Rectal smooth muscle tissue (tissue), 1 donor: ENCODE results near the gene FAM168B.

Experiments used
- H3K27ac ChIP-seq: one replicate; pipeline ENCODE4 v1.7.0; 2013; ENCODE audit warnings: low read depth, low read length, inconsistent platforms
- H3K27me3 ChIP-seq: one replicate; pipeline ENCODE4 v1.7.0; 2013; ENCODE audit warnings: low read length; ENCODE audit not compliant: control insufficient read depth, insufficient read depth
- H3K36me3 ChIP-seq: one replicate; pipeline ENCODE4 v1.7.0; 2013; ENCODE audit warnings: low read length; ENCODE audit not compliant: control insufficient read depth, insufficient read depth
- H3K4me1 ChIP-seq: one replicate; pipeline ENCODE4 v1.7.0; 2013; ENCODE audit warnings: low read length; ENCODE audit not compliant: control insufficient read depth, insufficient read depth
- H3K4me3 ChIP-seq: one replicate; pipeline ENCODE4 v1.7.0; 2013; ENCODE audit warnings: low read length
- H3K9ac ChIP-seq: one replicate; pipeline ENCODE4 v1.7.0; 2013; ENCODE audit warnings: low read length

FAM168B gene

GRCh38 chr2:131032393-131032836 is 60.8 kb downstream of the FAM168B start:
- Histone ChIP-seq H3K36me3 (no peaks in the 10 kb centered on the region), H3K9ac (no peak overlapping the region), H3K27me3 (peaks cover 7% of the 10 kb centered on the region), H3K4me1 (no peaks in the 10 kb centered on the region), H3K4me3 (no peak overlapping the region), H3K27ac (no peak overlapping the region)

GRCh38 chr2:131031875-131032274 is 61.4 kb downstream of the FAM168B start:
- H3K4me3 ChIP-seq, result no peak overlapping the region
- H3K27ac ChIP-seq, result no peak overlapping the region
- no peaks in the 10 kb centered on the region for H3K36me3 ChIP-seq
- peaks cover 7% of the 10 kb centered on the region for H3K27me3 ChIP-seq
- no peak overlapping the region for H3K9ac ChIP-seq
- H3K4me1 ChIP-seq, result no peaks in the 10 kb centered on the region

- H3K27me3 ChIP-seq, result peaks cover 5% of the 10 kb centered on the region
- no peaks in the 10 kb centered on the region for H3K36me3 ChIP-seq
- no peak overlapping the region for H3K9ac ChIP-seq
- no peak overlapping the region for H3K27ac ChIP-seq
- H3K4me1 ChIP-seq, result no peaks in the 10 kb centered on the region
- no peak overlapping the region for H3K4me3 ChIP-seq
These were observed 61.8 kb downstream of the FAM168B start for GRCh38 chr2:131031431-131031841.

DNA sequence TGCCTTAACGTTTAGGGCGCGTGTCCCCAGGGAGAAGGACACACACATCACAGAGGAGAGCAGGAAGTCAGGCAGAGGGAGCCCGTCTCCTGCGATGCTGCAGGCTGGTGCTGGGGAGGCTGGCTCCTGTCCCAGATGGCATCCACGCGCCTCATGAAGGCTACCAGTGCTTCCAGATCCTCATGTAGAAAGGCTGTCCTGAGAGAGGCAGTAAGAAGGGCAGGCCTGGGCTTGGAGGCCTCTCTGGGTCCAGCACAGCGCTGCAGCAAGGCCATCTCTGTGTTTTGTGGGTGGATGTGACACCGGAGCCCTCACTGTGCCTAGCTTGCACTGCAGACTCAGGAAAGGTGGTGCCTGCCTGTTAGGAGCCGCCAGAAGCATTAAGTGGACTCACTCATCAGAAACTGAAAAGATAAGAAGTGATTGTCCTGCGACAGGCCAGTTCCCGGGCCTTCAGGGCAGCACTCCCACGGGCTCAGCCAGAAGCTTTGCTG is 62.7 kb downstream of the FAM168B start:
- Histone ChIP-seq H3K36me3 (no peaks in the 10 kb centered on the region), H3K27ac (no peak overlapping the region), H3K4me3 (no peak overlapping the region), H3K9ac (no peak overlapping the region), H3K4me1 (no peaks in the 10 kb centered on the region), H3K27me3 (peaks cover 3% of the 10 kb centered on the region)

DNA sequence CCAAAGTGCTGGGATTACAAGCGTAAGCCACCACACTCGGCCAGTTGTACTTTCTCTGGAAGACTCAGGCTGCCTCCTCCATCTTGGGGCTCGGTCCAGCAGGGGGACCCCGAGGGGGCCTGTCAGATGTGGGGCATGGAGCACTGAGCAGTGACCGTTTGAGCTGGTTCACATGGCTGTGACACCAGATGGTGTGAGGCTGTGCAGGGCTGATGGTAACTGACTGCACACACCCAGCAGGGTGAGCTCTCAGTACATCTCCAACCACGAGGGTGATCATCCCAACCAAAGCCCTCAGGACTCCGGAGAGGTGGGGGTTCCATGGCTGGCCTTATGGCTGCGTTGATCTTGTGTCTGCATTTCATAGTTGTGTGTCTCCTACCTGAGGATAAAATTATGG is 63.4 kb downstream of the FAM168B start:
- Histone ChIP-seq H3K27me3 (peaks cover 3% of the 10 kb centered on the region), H3K36me3 (no peaks in the 10 kb centered on the region), H3K4me1 (no peaks in the 10 kb centered on the region), H3K9ac (no peak overlapping the region), H3K4me3 (no peak overlapping the region), H3K27ac (no peak overlapping the region)

GRCh38 chr2:131027566-131028528 is 65.4 kb downstream of the FAM168B start:
- no peak overlapping the region for H3K4me3 ChIP-seq
- H3K9ac ChIP-seq, result no peak overlapping the region
- no peaks in the 10 kb centered on the region for H3K4me1 ChIP-seq

DNA sequence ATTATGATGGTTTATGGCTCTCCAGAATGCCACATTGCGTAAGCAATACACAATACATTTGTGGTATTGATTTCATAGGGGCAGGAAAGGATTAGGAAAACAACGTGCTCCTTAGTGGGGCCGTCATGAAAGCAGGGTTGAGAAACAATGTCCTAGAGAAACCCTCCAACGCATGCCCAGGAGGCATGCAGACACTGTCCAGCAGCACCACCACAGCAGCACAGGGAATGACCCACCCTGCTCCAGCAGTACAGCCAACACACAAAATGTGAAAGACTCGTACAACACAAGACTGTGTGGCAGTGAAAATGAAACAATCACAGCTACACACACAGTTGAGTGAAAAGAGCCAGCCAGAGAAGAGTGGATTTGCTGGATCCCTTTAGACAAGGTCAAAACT is 66.3 kb downstream of the FAM168B start:
- Histone ChIP-seq H3K27ac (no peak overlapping the region), H3K27me3 (no peaks in the 10 kb centered on the region), H3K9ac (no peak overlapping the region), H3K4me3 (no peak overlapping the region), H3K4me1 (no peaks in the 10 kb centered on the region), H3K36me3 (no peaks in the 10 kb centered on the region)

More at GRCh38 chr2:131027566-131028528, 65.4 kb downstream of the FAM168B start:
- no peaks in the 10 kb centered on the region for H3K27me3 ChIP-seq
- H3K27ac ChIP-seq, result no peak overlapping the region
- no peaks in the 10 kb centered on the region for H3K36me3 ChIP-seq

GRCh38 chr2:131023758-131024157 is 69.5 kb downstream of the FAM168B start:
- no peaks in the 10 kb centered on the region for H3K36me3 ChIP-seq
- H3K27me3 ChIP-seq, result no peaks in the 10 kb centered on the region

GRCh38 chr2:131022731-131023130 is 70.5 kb downstream of the FAM168B start:
- Histone ChIP-seq H3K27ac (no peak overlapping the region), H3K9ac (no peak overlapping the region), H3K4me3 (no peak overlapping the region), H3K4me1 (no peaks in the 10 kb centered on the region), H3K27me3 (no peaks in the 10 kb centered on the region), H3K36me3 (no peaks in the 10 kb centered on the region)

More at GRCh38 chr2:131023758-131024157, 69.5 kb downstream of the FAM168B start:
- no peak overlapping the region for H3K27ac ChIP-seq
- no peaks in the 10 kb centered on the region for H3K4me1 ChIP-seq
- H3K9ac ChIP-seq, result no peak overlapping the region
- no peak overlapping the region for H3K4me3 ChIP-seq

DNA sequence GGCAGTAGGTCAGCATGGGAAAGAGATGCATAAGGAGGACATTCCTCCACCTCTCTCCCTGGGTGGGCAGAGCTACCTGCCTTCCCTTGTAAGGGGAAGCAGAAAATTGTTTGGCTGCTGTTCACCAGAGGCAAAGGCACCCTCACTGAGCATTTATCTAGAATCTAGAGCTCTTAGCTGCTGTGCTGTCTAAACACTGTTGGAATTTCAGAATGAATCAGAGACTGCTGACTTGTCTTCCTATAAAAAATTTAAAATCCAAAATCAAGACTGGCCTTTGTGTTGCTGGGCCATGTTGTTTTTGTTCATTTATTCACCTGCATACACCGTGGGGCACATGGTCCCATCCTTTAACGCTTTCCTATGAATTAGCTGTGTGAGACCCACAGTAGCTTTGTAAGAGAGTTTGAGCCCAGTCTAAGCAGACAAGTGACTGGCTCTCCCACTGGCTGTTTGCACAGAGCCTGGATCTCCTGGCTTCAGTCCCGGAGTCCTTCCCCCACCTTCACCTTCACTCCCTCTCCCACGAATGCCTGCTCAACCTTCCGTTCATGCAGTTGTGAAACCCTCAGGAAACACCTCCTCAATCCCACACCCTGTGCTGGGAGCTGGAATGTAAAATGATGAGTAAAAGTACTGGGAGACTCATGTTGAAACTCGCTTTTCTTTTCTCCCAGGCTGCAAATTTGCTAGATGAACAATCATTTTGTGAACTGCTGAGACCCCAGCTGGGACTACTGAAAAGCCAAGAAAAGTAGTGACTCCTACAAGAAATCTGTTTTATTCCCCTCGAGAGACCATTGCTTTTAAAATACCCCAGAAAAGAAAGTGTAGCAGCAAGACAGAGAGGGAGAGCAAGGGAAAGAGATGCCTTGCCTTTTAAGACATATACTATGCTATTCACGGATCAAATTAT is 76.2 kb downstream of the FAM168B start:
- Histone ChIP-seq H3K36me3 (no peaks in the 10 kb centered on the region), H3K27me3 (peaks cover 3% of the 10 kb centered on the region), H3K4me3 (no peak overlapping the region), H3K9ac (no peak overlapping the region), H3K4me1 (no peaks in the 10 kb centered on the region), H3K27ac (no peak overlapping the region)

DNA sequence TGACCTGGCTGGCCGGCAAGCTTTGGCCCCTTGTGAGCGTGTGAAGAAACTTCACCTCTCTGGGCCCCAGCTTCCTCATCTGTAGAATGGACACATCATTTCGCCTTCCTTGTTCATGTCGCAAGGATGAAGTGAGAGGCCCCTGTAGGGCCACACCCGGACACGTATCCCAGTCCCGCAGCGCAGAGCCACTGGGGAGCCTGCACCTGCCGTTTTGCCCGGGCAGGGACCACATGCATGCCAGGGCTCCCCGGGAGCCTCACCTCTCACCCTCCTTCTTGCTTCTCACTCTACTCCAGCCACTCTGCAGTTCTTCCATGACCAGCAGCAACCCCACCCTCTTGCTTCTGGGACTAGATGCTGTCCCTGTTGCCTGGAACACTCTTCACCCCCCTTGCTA is 77.5 kb downstream of the FAM168B start:
- Histone ChIP-seq H3K4me1 (no peaks in the 10 kb centered on the region), H3K36me3 (no peaks in the 10 kb centered on the region), H3K27ac (no peak overlapping the region), H3K4me3 (no peak overlapping the region), H3K27me3 (peaks cover 3% of the 10 kb centered on the region), H3K9ac (no peak overlapping the region)

DNA sequence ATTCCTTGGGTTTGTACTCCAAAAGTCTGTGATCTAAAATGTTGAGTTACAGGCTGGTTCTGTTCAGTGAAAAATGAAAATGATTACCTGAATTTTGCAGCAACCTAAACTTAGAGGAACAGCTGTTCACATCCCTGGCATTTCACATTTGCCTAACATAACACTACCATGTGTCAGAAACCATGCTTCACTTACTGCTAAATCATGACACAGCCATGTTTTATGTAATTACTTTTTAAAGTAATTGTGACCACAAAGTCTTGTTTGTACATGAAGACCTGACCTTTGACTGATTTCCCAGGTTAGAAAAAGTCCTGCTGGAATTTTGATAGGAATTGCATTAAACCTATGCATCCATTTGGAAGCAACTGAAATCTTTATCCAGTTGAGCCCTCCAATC is 79.1 kb downstream of the FAM168B start:
- no peaks in the 10 kb centered on the region for H3K36me3 ChIP-seq
- H3K27ac ChIP-seq, result no peak overlapping the region
- H3K9ac ChIP-seq, result no peak overlapping the region
- peaks cover 3% of the 10 kb centered on the region for H3K27me3 ChIP-seq
- H3K4me1 ChIP-seq, result no peaks in the 10 kb centered on the region
- H3K4me3 ChIP-seq, result no peak overlapping the region
